C4-2B (cell line): ENCODE results near the gene QSOX2.

Experiments
- ZFX ChIP-seq: fragments of 450-650 bp; IDR thresholded peaks from 2 replicates; pipeline ENCODE4 v1.6.1; 2017
- TF ChIP-seq, protein P1 (sequence below): fragments of 450-650 bp; conservative IDR thresholded peaks from 2 replicates; pipeline ENCODE4 v1.5.1; 2017; ENCODE audit warnings: mild to moderate bottlenecking

DNA sequence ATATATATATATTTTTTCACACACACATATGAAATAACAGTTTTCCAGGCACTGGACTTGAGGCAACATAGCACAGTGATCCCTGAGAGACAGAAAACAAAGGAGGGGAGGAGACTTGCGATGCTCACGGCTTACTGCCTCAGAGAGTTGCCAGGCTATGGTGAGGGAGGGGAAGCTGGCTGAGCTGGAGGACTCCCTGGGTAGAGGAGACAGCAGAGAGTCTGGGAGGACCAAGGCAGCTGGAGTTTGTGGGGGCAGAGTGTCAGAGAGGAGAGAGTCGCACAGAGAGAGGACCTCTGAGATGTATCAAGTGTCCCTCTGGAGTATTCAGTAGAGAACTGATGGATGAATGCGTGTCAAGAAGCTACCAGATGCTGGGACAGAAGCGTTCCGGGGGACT is 23.1 kb upstream of the QSOX2 start:
- TF ChIP-seq, protein P1, sequence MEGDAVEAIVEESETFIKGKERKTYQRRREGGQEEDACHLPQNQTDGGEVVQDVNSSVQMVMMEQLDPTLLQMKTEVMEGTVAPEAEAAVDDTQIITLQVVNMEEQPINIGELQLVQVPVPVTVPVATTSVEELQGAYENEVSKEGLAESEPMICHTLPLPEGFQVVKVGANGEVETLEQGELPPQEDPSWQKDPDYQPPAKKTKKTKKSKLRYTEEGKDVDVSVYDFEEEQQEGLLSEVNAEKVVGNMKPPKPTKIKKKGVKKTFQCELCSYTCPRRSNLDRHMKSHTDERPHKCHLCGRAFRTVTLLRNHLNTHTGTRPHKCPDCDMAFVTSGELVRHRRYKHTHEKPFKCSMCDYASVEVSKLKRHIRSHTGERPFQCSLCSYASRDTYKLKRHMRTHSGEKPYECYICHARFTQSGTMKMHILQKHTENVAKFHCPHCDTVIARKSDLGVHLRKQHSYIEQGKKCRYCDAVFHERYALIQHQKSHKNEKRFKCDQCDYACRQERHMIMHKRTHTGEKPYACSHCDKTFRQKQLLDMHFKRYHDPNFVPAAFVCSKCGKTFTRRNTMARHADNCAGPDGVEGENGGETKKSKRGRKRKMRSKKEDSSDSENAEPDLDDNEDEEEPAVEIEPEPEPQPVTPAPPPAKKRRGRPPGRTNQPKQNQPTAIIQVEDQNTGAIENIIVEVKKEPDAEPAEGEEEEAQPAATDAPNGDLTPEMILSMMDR: no peak
- no peak for TF ChIP-seq ZFX
